H1 (cell line): ENCODE measurements around the gene TMEM18. TPM values are rescaled to one million over a fixed set of nuclear protein-coding genes. Genes with fewer than 3 reads are reported as not detected.

ENCODE experiments used
- CTCF ChIA-PET: fragments of 300-600 bp; sonication (Branson Sonifier 250); formaldehyde crosslinking; loops from one replicate; lab custom pipeline; 2021; ENCODE audit not compliant: partially characterized antibody; lab: Charles Lee
- POLR2A ChIA-PET: fragments of 300-600 bp; sonication (Branson Sonifier 250); formaldehyde crosslinking; loops from one replicate; lab custom pipeline; 2021; ENCODE audit warnings: inconsistent platforms; ENCODE audit not compliant: partially characterized antibody; lab: Charles Lee
- DNase-seq, 2 experiments: peaks; one replicate each; pipeline versions ENCODE4 v3.0.0 to v3.0.0-alpha.2; 2010 to 2022; ENCODE audit warnings: low spot score in 2 of 2, low read depth in 1 of 2, mixed read lengths in 1 of 2
- FAIRE-seq: peaks from 2 replicates; lab custom pipeline; 2011; peaks lifted over from hg19 to GRCh38; lab: Jason Lieb, UNC
- H2AFZ ChIP-seq: 2 replicates; pipeline ENCODE4 v1.8.1; 2012; ENCODE audit warnings: low read length, inconsistent platforms
- H2AK5ac ChIP-seq: 2 replicates; pipeline ENCODE4 v1.6.1; 2013; ENCODE audit warnings: low read depth, low read length
- H2BK120ac ChIP-seq: replicated peaks from 2 replicates; pipeline ENCODE3; 2013; ENCODE audit warnings: low read depth, low read length, inconsistent platforms
- H2BK12ac ChIP-seq: 2 replicates; pipeline ENCODE4 v1.6.1; 2013; ENCODE audit warnings: low read depth, low read length
- H2BK15ac ChIP-seq: 2 replicates; pipeline ENCODE4 v1.6.1; 2013; ENCODE audit warnings: low read length
- H2BK20ac ChIP-seq: 2 replicates; pipeline ENCODE4 v1.6.1; 2013; ENCODE audit warnings: low read length
- H2BK5ac ChIP-seq: 2 replicates; pipeline ENCODE4 v1.6.1; 2013; ENCODE audit warnings: low read depth, low read length
- H3K14ac ChIP-seq: 2 replicates; pipeline ENCODE4 v1.6.1; 2013; ENCODE audit warnings: inconsistent platforms; ENCODE audit not compliant: insufficient read length
- H3K18ac ChIP-seq: 2 replicates; pipeline ENCODE4 v1.6.1; 2013; ENCODE audit warnings: low read length; ENCODE audit errors: extremely low read depth
- H3K23ac ChIP-seq: 2 replicates; pipeline ENCODE4 v1.6.1; 2013; ENCODE audit warnings: inconsistent platforms; ENCODE audit not compliant: insufficient read length
- H3K23me2 ChIP-seq: 2 replicates; pipeline ENCODE4 v1.6.1; 2013; ENCODE audit warnings: low read depth, low read length
- H3K27ac ChIP-seq: 2 replicates; pipeline ENCODE4 v1.6.1; 2011; ENCODE audit warnings: low read depth, low read length, inconsistent platforms
- H3K27me3 ChIP-seq, 4 experiments: replicated peaks in 1 of 4; 1 replicate in 1 of 4; 2 replicates in 3 of 4; pipeline versions ENCODE4 v1.6.1 to v1.8.1; 2011 to 2013; ENCODE audit warnings: low read length in 3 of 4, mild to moderate bottlenecking in 3 of 4, inconsistent platforms in 2 of 4, mixed read lengths in 2 of 4, moderate library complexity in 1 of 4; ENCODE audit not compliant: control insufficient read depth in 3 of 4, insufficient read depth in 3 of 4; ENCODE audit errors: extremely low read depth in 1 of 4
- H3K36me3 ChIP-seq, 4 experiments: 2 replicates each; pipeline versions ENCODE4 v1.6.1 to v1.8.1; 2011 to 2013; ENCODE audit warnings: mild to moderate bottlenecking in 4 of 4, low read length in 3 of 4, moderate library complexity in 2 of 4, control low read depth in 1 of 4, inconsistent platforms in 1 of 4; ENCODE audit not compliant: insufficient read depth in 4 of 4, control insufficient read depth in 2 of 4
- H3K4ac ChIP-seq: replicated peaks from 2 replicates; pipeline ENCODE3; 2013; ENCODE audit warnings: low read length, low read depth, mixed read lengths, inconsistent platforms; ENCODE audit not compliant: insufficient read length
- H3K4me1 ChIP-seq, 4 experiments: replicated peaks in 1 of 4; 1 replicate in 1 of 4; 2 replicates in 3 of 4; pipeline versions ENCODE4 v1.6.1 to v1.8.1; 2011 to 2013; ENCODE audit warnings: low read length in 3 of 4, inconsistent platforms in 2 of 4, mixed read lengths in 1 of 4; ENCODE audit not compliant: insufficient read depth in 4 of 4, control insufficient read depth in 3 of 4
- H3K4me2 ChIP-seq, 2 experiments: 2 replicates each; pipeline versions ENCODE4 v1.6.1 to v1.8.1; 2011 to 2013; ENCODE audit warnings: low read depth in 2 of 2, low read length in 2 of 2, control low read depth in 1 of 2, inconsistent platforms in 1 of 2, mild to moderate bottlenecking in 1 of 2; ENCODE audit not compliant: insufficient read depth in 1 of 2
- H3K4me3 ChIP-seq, 4 experiments: fragments of 200-600, 300-600 bp in 1 of 4; sonication (generic), shearing (Covaris generic), sonication (Bioruptor Twin) in 1 of 4; 2 replicates each; pipeline versions ENCODE4 v1.5.1 to v1.8.1; 2011 to 2016; ENCODE audit warnings: low read length in 4 of 4, low read depth in 3 of 4, control low read depth in 2 of 4, inconsistent platforms in 2 of 4, mild to moderate bottlenecking in 2 of 4, mixed read lengths in 1 of 4, moderate library complexity in 1 of 4; ENCODE audit not compliant: insufficient read depth in 2 of 4; ENCODE audit errors: extremely low read depth in 1 of 4
- H3K56ac ChIP-seq: replicated peaks from 2 replicates; pipeline ENCODE3; 2013; ENCODE audit warnings: low read depth, mild to moderate bottlenecking, mixed read lengths, low read length, inconsistent platforms; ENCODE audit not compliant: insufficient read length
- H3K79me1 ChIP-seq: 2 replicates; pipeline ENCODE4 v1.6.1; 2013; ENCODE audit warnings: low read depth, low read length, control low read depth
- H3K79me2 ChIP-seq, 2 experiments: 2 replicates each; pipeline versions ENCODE4 v1.6.1 to v1.8.1; 2012 to 2013; ENCODE audit warnings: low read length in 2 of 2, mild to moderate bottlenecking in 2 of 2, inconsistent platforms in 1 of 2; ENCODE audit not compliant: insufficient read depth in 2 of 2, control insufficient read depth in 1 of 2
- H3K9ac ChIP-seq, 4 experiments: replicated peaks in 1 of 4; 1 replicate in 1 of 4; 2 replicates in 3 of 4; pipeline versions ENCODE4 v1.6.1 to v1.8.1; 2011 to 2013; ENCODE audit warnings: low read depth in 3 of 4, low read length in 3 of 4, control low read depth in 2 of 4, mild to moderate bottlenecking in 2 of 4, moderate library complexity in 2 of 4, inconsistent platforms in 1 of 4; ENCODE audit errors: extremely low read depth in 1 of 4
- H3K9me3 ChIP-seq, 2 experiments: 2 replicates each; pipeline versions ENCODE4 v1.6.1 to v1.8.1; 2012 to 2013; ENCODE audit warnings: mild to moderate bottlenecking in 2 of 2, moderate library complexity in 2 of 2, control low read depth in 1 of 2, inconsistent platforms in 1 of 2, low read depth in 1 of 2, low read length in 1 of 2, mixed read lengths in 1 of 2; ENCODE audit not compliant: insufficient read depth in 2 of 2
- H4K20me1 ChIP-seq, 2 experiments: replicated peaks in 1 of 2; 2 replicates each; pipeline versions ENCODE3 to v1.8.1; 2011 to 2013; ENCODE audit warnings: inconsistent platforms in 2 of 2, low read length in 2 of 2, mild to moderate bottlenecking in 1 of 2; ENCODE audit not compliant: insufficient read depth in 2 of 2, control insufficient read depth in 1 of 2
- H4K5ac ChIP-seq: 2 replicates; pipeline ENCODE4 v1.6.1; 2013; ENCODE audit warnings: low read length, low read depth, mixed read lengths, inconsistent platforms; ENCODE audit not compliant: insufficient read length
- H4K8ac ChIP-seq: 2 replicates; pipeline ENCODE4 v1.8.0; 2013; ENCODE audit warnings: mild to moderate bottlenecking, moderate library complexity, low read length, inconsistent platforms; ENCODE audit not compliant: insufficient read depth; ENCODE audit errors: extremely low read depth
- H4K91ac ChIP-seq: replicated peaks from 2 replicates; pipeline ENCODE3; 2013; ENCODE audit warnings: low read length, mixed read lengths, inconsistent platforms; ENCODE audit not compliant: insufficient read length
- CHD2 ChIP-seq: IDR thresholded peaks from 2 replicates; pipeline ENCODE4 v1.6.1; 2012; ENCODE audit warnings: low read length, improper control_type of control experiment
- GABPA ChIP-seq: IDR thresholded peaks from 2 replicates; pipeline ENCODE4 v1.6.1; 2011; ENCODE audit warnings: mild to moderate bottlenecking, low read length, moderate library complexity, borderline replicate concordance; ENCODE audit not compliant: insufficient read depth
- GTF2F1 ChIP-seq: IDR thresholded peaks from 2 replicates; pipeline ENCODE4 v1.6.1; 2012; ENCODE audit warnings: low read depth, low read length, improper control_type of control experiment, borderline replicate concordance
- KDM1A ChIP-seq: fragments of 200-600, 300-600 bp; sonication (generic); IDR thresholded peaks from 2 replicates; pipeline ENCODE4 v1.7.1; 2016; ENCODE audit warnings: mild to moderate bottlenecking, low read length, borderline replicate concordance
- KDM5A ChIP-seq: fragments of 200-600 bp; IDR thresholded peaks from 2 replicates; pipeline ENCODE4 v1.7.1; 2012; ENCODE audit warnings: mild to moderate bottlenecking, low read length, inconsistent platforms, mixed read lengths
- PHF8 ChIP-seq: fragments of 200-600 bp; sonication (generic); conservative IDR thresholded peaks from 2 replicates; pipeline ENCODE4 v1.7.1; 2012; ENCODE audit warnings: low read depth, mild to moderate bottlenecking, inconsistent platforms, low read length, moderate library complexity
- POLR2A ChIP-seq, 2 experiments: IDR thresholded peaks; 1 replicate in 1 of 2; 2 replicates in 1 of 2; pipeline ENCODE4 v1.6.1; 2011; ENCODE audit warnings: low read depth in 2 of 2, low read length in 2 of 2, mild to moderate bottlenecking in 2 of 2; ENCODE audit errors: control extremely low read depth in 1 of 2
- RBBP5 ChIP-seq: IDR thresholded peaks from 2 replicates; pipeline ENCODE4 v1.7.1; 2012; ENCODE audit warnings: low read depth, mild to moderate bottlenecking, inconsistent platforms, low read length, moderate library complexity, borderline replicate concordance
- RXRA ChIP-seq: IDR thresholded peaks from 2 replicates; pipeline ENCODE4 v1.6.1; 2011; ENCODE audit warnings: low read depth, mild to moderate bottlenecking, low read length, moderate library complexity; ENCODE audit not compliant: insufficient read depth
- SP2 ChIP-seq: IDR thresholded peaks from 2 replicates; pipeline ENCODE4 v1.6.1; 2012; ENCODE audit warnings: mild to moderate bottlenecking, low read length, inconsistent platforms
- SP4 ChIP-seq: IDR thresholded peaks from 2 replicates; pipeline ENCODE4 v1.6.1; 2012; ENCODE audit warnings: low read length, inconsistent platforms
- SRF ChIP-seq: IDR thresholded peaks from 2 replicates; pipeline ENCODE4 v1.6.1; 2011; ENCODE audit warnings: mild to moderate bottlenecking, low read depth, low read length, moderate library complexity
- WGBS, 2 experiments: shearing (Covaris generic) in 1 of 2; methylation state at CpG; one replicate each; pipeline versions ENCODE4 v1.1.6 to v1.1.7; 2013 to 2015; ENCODE audit warnings: low lambda C conversion rate in 2 of 2, mixed read lengths in 2 of 2, inconsistent platforms in 1 of 2, low coverage in 1 of 2, missing lambda C conversion rate in 1 of 2; ENCODE audit not compliant: insufficient replicate concordance in 2 of 2, insufficient coverage in 1 of 2, insufficient read length in 1 of 2; ENCODE audit errors: extremely low coverage in 1 of 2, missing lambda C conversion rate in 1 of 2; 5-methylcytosine and 5-hydroxymethylcytosine counted together
- polyA plus RNA-seq, 7 experiments: library from polyadenylated mRNA; depleted of rRNA in 3 of 7; stranded (reverse) in 5 of 7; unstranded in 2 of 7; fragments of >200 nt in 5 of 7; fragments of 200-250 nt in 2 of 7; gene quantifications; 1 replicate in 5 of 7; 2 replicates in 1 of 7; 4 replicates in 1 of 7; pipeline versions ENCODE4 v1.2.1 to v1.2.3, GENCODE V29; 2011 to 2013; ENCODE audit warnings: missing spikeins in 2 of 7, mixed read lengths in 2 of 7
- total RNA-seq: library from RNA; stranded (reverse); fragmentation: NEBNext Ultra II Directional; extraction: Animal tissue kit (Norgen Biotek cat#: 25700); gene quantifications from 2 replicates; pipeline ENCODE4 v1.2.1, GENCODE V29; 2021
- TF ChIP-seq, protein P1 (sequence below): IDR thresholded peaks from 2 replicates; pipeline ENCODE4 v1.6.1; 2012; ENCODE audit warnings: inconsistent platforms

Gene TMEM18
- total and polyA plus RNA-seq, 2 of the 8 experiments (the other 6 are each of a cell fraction or from before 2014, with no cell fraction given): 22.4 to 27.1 TPM

DNA sequence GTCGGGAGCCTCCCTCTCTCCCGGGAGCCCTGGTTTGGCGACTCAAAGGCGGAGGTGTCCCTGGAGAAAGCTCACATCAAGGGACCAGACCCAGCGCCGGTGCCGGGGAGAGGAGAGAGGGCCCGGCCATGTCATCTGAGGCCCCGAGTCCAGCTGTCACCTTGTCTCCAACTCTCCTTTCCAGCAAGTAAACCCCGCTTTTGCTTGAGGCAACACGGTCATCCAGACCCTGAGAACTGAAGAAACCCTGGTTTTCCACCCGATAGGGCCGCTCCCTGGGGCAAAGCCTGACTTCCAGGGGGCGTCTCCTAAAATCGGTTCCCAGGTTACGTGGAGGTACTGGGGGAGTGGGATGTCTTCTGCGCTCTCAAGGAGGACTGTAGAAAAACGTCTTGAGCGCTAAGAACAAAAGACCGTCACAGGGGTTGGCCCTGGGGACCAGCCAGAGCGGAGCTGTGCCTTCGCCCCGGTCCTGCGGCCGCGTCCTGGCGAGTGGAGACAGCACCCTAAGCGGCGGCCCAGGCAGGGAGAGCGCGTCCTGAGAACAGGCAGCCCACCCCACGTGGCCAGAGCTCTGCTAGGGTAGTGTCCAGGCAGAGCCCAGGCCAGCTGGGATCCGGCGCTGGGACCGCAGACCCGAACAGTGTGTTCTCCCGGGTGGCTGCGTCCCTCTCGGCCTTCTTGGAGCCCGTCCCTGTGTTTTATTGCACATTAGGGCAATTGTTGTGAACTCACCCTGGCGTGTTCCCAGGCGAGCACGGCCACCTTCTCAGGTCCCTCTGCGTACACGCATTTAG lies 55.7 kb downstream of the TMEM18 start:
- Histone ChIP-seq H3K23ac (no peak overlapping the region), H4K5ac (no peak overlapping the region), H2AFZ (no peak overlapping the region), H4K91ac (no peak overlapping the region), H2BK120ac (no peak overlapping the region), H3K9me3 (no peaks in the 10 kb centered on the region; a peak in 1 of 4 replicates), H3K23me2 (no peaks in the 10 kb centered on the region), H2BK5ac (no peak overlapping the region), H3K4ac (no peak overlapping the region), H3K56ac (no peak overlapping the region), H2BK12ac (no peak overlapping the region), H2BK20ac (no peak overlapping the region), H3K79me2 (no peaks in the 10 kb centered on the region), H3K9ac (no peak overlapping the region), H2BK15ac (no peak overlapping the region), H3K4me3 (no peak overlapping the region), H2AK5ac (no peak overlapping the region), H3K18ac (no peak overlapping the region; the same call in 1 of the 2 replicates), H3K79me1 (no peaks in the 10 kb centered on the region), H3K36me3 (no peaks in the 10 kb centered on the region), H4K20me1 (no peaks in the 10 kb centered on the region), H3K27me3 (no peaks in the 10 kb centered on the region), H3K27ac (no peak overlapping the region), H3K4me1 (no peaks in the 10 kb centered on the region), H4K8ac (no peak overlapping the region), H3K14ac (no peak overlapping the region), H3K4me2 (no peak overlapping the region)
- ChIA-PET POLR2A (no interaction called here), CTCF (interaction anchor here (0.9 to 3.4 kb wide), 2 partner anchors 16 to 38 kb away, joined by 3 to 12 read pairs; no protein-coding TSS in a partner anchor)
- 92% methylated on average over 33 of the region's 45 CpGs; no CpG with 5 or more reads in 1 of the 2 experiments for WGBS, 2 experiments
- DNase-seq (peak in 1 of 2 experiments; percentile 39), FAIRE-seq (no peak)
- TF ChIP-seq PHF8 (no peak), RBBP5 (no peak), GTF2F1 (no peak), KDM5A (no peak), CHD2 (no peak), SP2 (no peak), POLR2A (IDR thresholded peaks at IDR 0.05; ENCODE audit: control extremely low read depth in 1 of 2, low read depth in 2 of 2, low read length in 2 of 2) (no peak), SRF (no peak), GABPA (no peak), KDM1A (no peak), RXRA (no peak), SP4 (no peak)
- TF ChIP-seq, protein P1, sequence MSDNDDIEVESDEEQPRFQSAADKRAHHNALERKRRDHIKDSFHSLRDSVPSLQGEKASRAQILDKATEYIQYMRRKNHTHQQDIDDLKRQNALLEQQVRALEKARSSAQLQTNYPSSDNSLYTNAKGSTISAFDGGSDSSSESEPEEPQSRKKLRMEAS: no peak
